HG03342 (cell line): ENCODE measurements around the gene NAA60.

Experiments used
- ATAC-seq: cut with Tn5 transposase; IDR thresholded peaks from one replicate; pipeline ENCODE4 v1.9.1; 2021; ENCODE audit warnings: mild to moderate bottlenecking, moderate library complexity; ENCODE audit not compliant: unreplicated experiment

The NAA60 gene

DNA sequence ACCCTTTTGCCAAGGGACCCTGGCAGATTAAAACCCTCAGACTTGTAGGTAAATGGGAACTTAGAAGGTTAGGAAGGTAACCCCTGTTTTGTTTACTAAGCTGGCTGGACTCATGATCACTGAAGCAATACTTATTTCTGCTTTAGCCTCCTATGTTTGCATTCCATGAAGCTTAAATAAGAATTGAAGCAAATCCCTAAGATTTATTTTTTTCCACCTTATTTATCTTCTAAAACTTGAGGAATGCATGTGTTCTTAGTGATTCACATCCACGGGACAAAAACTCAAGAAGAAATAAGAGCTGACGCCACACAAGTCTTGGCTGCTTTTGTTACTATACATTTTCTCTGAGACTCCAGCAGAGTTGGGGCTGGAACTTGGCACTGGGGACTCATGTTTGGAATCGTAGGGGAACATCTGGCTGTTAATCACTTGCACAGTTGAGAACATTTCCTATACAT lies 92.8 kb downstream of the NAA60 start:
- no peak for ATAC-seq
